SK-N-SH (cell line): Measurements from ENCODE around the gene SCYGR7. TPM values are rescaled to one million over a fixed set of nuclear protein-coding genes. Genes with fewer than 3 reads are reported as not detected.

Experiments
- CTCF ChIA-PET: fragments of 300-600, 350-600 bp; formaldehyde crosslinking; extraction: SDS; loops from one replicate; lab custom pipeline; 2021; lab: Yijun Ruan, JAX
- POLR2A ChIA-PET: fragments of 350-600 bp; sonication (Branson Sonifier 250); formaldehyde crosslinking; extraction: SDS; loops from one replicate; lab custom pipeline; 2020; ENCODE audit warnings: antibody characterized with exemption, inconsistent platforms; lab: Yijun Ruan, JAX
- DNase-seq: peaks from one replicate; pipeline ENCODE4 v3.0.0; 2012
- H2AFZ ChIP-seq: fragments of 200-600 bp; sonication (generic); 2 replicates; pipeline ENCODE4 v1.8.1; 2016; ENCODE audit warnings: antibody characterized with exemption, mild to moderate bottlenecking, low read depth
- H3F3A ChIP-seq: fragments of 200-600 bp; sonication (generic); replicated peaks from 2 replicates; pipeline ENCODE3; 2016; ENCODE audit warnings: antibody characterized with exemption, mild to moderate bottlenecking; ENCODE audit not compliant: insufficient read depth
- H3K27ac ChIP-seq, 2 experiments: fragments of 200-500 bp in 1 of 2; fragments of 200-600 bp in 1 of 2; sonication (Bioruptor generic) in 1 of 2; sonication (generic), shearing (Covaris generic) in 1 of 2; 2 replicates each; pipeline versions ENCODE4 v1.5.1 to v1.6.1; 2014 to 2016; ENCODE audit warnings: low read depth in 2 of 2, inconsistent platforms in 1 of 2, low read length in 1 of 2, mild to moderate bottlenecking in 1 of 2, mixed read lengths in 1 of 2
- H3K27me3 ChIP-seq: fragments of 200-600 bp; sonication (generic), shearing (Covaris generic); 2 replicates; pipeline ENCODE4 v1.6.1; 2016; ENCODE audit warnings: mixed run types; ENCODE audit not compliant: insufficient read depth
- H3K36me3 ChIP-seq, 2 experiments: fragments of 200-500 bp in 1 of 2; fragments of 200-600 bp in 1 of 2; sonication (Bioruptor generic) in 1 of 2; sonication (generic) in 1 of 2; replicated peaks in 1 of 2; 2 replicates each; pipeline versions ENCODE3 to v1.5.1; 2014 to 2016; ENCODE audit warnings: low read length in 1 of 2, mild to moderate bottlenecking in 1 of 2; ENCODE audit not compliant: insufficient read depth in 2 of 2, control insufficient read depth in 1 of 2
- H3K4me1 ChIP-seq, 2 experiments: fragments of 200-500 bp in 1 of 2; fragments of 200-600 bp in 1 of 2; sonication (Bioruptor generic) in 1 of 2; sonication (generic), shearing (Covaris generic) in 1 of 2; 2 replicates each; pipeline versions ENCODE4 v1.5.1 to v1.6.1; 2014 to 2016; ENCODE audit warnings: low read depth in 1 of 2, low read length in 1 of 2, mixed run types in 1 of 2; ENCODE audit not compliant: insufficient read depth in 2 of 2, control insufficient read depth in 1 of 2
- H3K4me2 ChIP-seq: fragments of 200-600 bp; sonication (generic), shearing (Covaris generic); 2 replicates; pipeline ENCODE4 v1.6.1; 2017; ENCODE audit warnings: mixed run types
- H3K4me3 ChIP-seq, 2 experiments: fragments of 200-500 bp in 1 of 2; fragments of 200-600 bp in 1 of 2; sonication (Bioruptor generic) in 1 of 2; sonication (generic), shearing (Covaris generic) in 1 of 2; 2 replicates each; pipeline versions ENCODE4 v1.5.1 to v1.8.1; 2014 to 2016; ENCODE audit warnings: low read depth in 2 of 2, inconsistent platforms in 1 of 2, low read length in 1 of 2, mild to moderate bottlenecking in 1 of 2, mixed read lengths in 1 of 2, moderate library complexity in 1 of 2
- H3K79me2 ChIP-seq: fragments of 200-600 bp; sonication (generic); 2 replicates; pipeline ENCODE4 v1.8.1; 2017; ENCODE audit warnings: mild to moderate bottlenecking; ENCODE audit not compliant: insufficient read depth
- H3K9ac ChIP-seq: fragments of 200-600 bp; sonication (generic); 2 replicates; pipeline ENCODE4 v1.6.1; 2017; ENCODE audit warnings: mixed run types
- H3K9me2 ChIP-seq: fragments of 200-600 bp; sonication (generic); 2 replicates; pipeline ENCODE4 v1.6.1; 2017; ENCODE audit warnings: mixed run types
- H3K9me3 ChIP-seq: fragments of 200-600 bp; sonication (generic); 2 replicates; pipeline ENCODE4 v1.6.1; 2017; ENCODE audit warnings: mixed run types, mild to moderate bottlenecking, moderate library complexity
- H4K20me1 ChIP-seq: fragments of 200-600 bp; sonication (generic); 2 replicates; pipeline ENCODE4 v1.6.1; 2017; ENCODE audit warnings: mild to moderate bottlenecking, mixed run types; ENCODE audit not compliant: insufficient read depth
- EP300 ChIP-seq, 2 experiments: IDR thresholded peaks; 2 replicates each; pipeline versions ENCODE4 v1.4.0 to v1.6.1; 2012; ENCODE audit warnings: borderline replicate concordance in 1 of 2, low read depth in 1 of 2, low read length in 1 of 2
- GABPA ChIP-seq: IDR thresholded peaks from 2 replicates; pipeline ENCODE4 v1.4.0; 2012; ENCODE audit warnings: low read depth, mild to moderate bottlenecking
- NFIC ChIP-seq: IDR thresholded peaks from 2 replicates; pipeline ENCODE4 v1.4.0; 2012; ENCODE audit warnings: borderline replicate concordance
- POLR2AphosphoS5 ChIP-seq: IDR thresholded peaks from 2 replicates; pipeline ENCODE4 v1.6.1; 2012; ENCODE audit warnings: low read depth, low read length
- RXRA ChIP-seq: IDR thresholded peaks from 2 replicates; pipeline ENCODE4 v1.4.0; 2012; ENCODE audit warnings: low read depth, mild to moderate bottlenecking, borderline replicate concordance
- SMC3 ChIP-seq: IDR thresholded peaks from 2 replicates; pipeline ENCODE4 v1.6.1; 2012; ENCODE audit warnings: low read depth, low read length, improper control_type of control experiment
- TEAD4 ChIP-seq: IDR thresholded peaks from 2 replicates; pipeline ENCODE4 v1.4.0; 2012; ENCODE audit warnings: mild to moderate bottlenecking, borderline replicate concordance; ENCODE audit not compliant: insufficient read depth
- WGBS: methylation state at CpG from one replicate; pipeline ENCODE4 v1.1.6; 2017; ENCODE audit warnings: low lambda C conversion rate; 5-methylcytosine and 5-hydroxymethylcytosine counted together
- polyA plus RNA-seq, 3 experiments: library from polyadenylated mRNA; depleted of rRNA; stranded (reverse); fragments of >200 nt; gene quantifications; 2 replicates each; pipeline ENCODE4 v1.2.3, GENCODE V29; 2012
- TF ChIP-seq, protein P1 (sequence below): fragments of 150-350 bp; IDR thresholded peaks from 2 replicates; pipeline ENCODE4 v1.6.1; 2016; ENCODE audit warnings: mild to moderate bottlenecking, low read depth, low read length
- TF ChIP-seq, protein P2 (sequence below): fragments of 200-600 bp; sonication (generic); IDR thresholded peaks from 2 replicates; pipeline ENCODE4 v1.6.1; 2017; ENCODE audit warnings: antibody characterized with exemption, mild to moderate bottlenecking, moderate library complexity
- TF ChIP-seq, protein P3 (sequence below): fragments of 150-350 bp; IDR thresholded peaks from 2 replicates; pipeline ENCODE4 v1.6.1; 2017; ENCODE audit warnings: antibody characterized with exemption, low read length, low read depth, borderline replicate concordance

SCYGR7 gene
- polyA plus RNA-seq, 1 of the 3 experiments (the other 2 are of a cell fraction): not detected

- Histone ChIP-seq H3K9ac (no peak overlapping the region), H3K9me3 (no peaks in the 10 kb centered on the region), H3K4me2 (no peak overlapping the region), H3K27me3 (no peaks in the 10 kb centered on the region), H3K4me3 (no peak overlapping the region), H3K9me2 (no peaks in the 10 kb centered on the region), H3K4me1 (no peaks in the 10 kb centered on the region), H3F3A (peaks cover 4% of the 10 kb centered on the region), H3K27ac (no peak overlapping the region), H4K20me1 (no peaks in the 10 kb centered on the region), H3K79me2 (no peaks in the 10 kb centered on the region), H2AFZ (no peak overlapping the region), H3K36me3 (no peaks in the 10 kb centered on the region)
- 17% methylated on average over 2 of the region's 2 CpGs for WGBS
- CTCF ChIA-PET: interaction anchor here (1.8 kb wide), 1 partner anchor 16 kb away, joined by 3 read pairs; no protein-coding TSS in a partner anchor
- DNase-seq: no peak
- TF ChIP-seq, protein P1, sequence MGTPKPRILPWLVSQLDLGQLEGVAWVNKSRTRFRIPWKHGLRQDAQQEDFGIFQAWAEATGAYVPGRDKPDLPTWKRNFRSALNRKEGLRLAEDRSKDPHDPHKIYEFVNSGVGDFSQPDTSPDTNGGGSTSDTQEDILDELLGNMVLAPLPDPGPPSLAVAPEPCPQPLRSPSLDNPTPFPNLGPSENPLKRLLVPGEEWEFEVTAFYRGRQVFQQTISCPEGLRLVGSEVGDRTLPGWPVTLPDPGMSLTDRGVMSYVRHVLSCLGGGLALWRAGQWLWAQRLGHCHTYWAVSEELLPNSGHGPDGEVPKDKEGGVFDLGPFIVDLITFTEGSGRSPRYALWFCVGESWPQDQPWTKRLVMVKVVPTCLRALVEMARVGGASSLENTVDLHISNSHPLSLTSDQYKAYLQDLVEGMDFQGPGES: no peak
- TF ChIP-seq NFIC (no peak), RXRA (no peak), EP300 (IDR thresholded peaks at IDR 0.05; ENCODE audit: borderline replicate concordance in 1 of 2, low read depth in 1 of 2, low read length in 1 of 2) (no peak), POLR2AphosphoS5 (no peak), GABPA (no peak)
- TF ChIP-seq, protein P2, sequence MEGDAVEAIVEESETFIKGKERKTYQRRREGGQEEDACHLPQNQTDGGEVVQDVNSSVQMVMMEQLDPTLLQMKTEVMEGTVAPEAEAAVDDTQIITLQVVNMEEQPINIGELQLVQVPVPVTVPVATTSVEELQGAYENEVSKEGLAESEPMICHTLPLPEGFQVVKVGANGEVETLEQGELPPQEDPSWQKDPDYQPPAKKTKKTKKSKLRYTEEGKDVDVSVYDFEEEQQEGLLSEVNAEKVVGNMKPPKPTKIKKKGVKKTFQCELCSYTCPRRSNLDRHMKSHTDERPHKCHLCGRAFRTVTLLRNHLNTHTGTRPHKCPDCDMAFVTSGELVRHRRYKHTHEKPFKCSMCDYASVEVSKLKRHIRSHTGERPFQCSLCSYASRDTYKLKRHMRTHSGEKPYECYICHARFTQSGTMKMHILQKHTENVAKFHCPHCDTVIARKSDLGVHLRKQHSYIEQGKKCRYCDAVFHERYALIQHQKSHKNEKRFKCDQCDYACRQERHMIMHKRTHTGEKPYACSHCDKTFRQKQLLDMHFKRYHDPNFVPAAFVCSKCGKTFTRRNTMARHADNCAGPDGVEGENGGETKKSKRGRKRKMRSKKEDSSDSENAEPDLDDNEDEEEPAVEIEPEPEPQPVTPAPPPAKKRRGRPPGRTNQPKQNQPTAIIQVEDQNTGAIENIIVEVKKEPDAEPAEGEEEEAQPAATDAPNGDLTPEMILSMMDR: no peak
- TF ChIP-seq, protein P3, sequence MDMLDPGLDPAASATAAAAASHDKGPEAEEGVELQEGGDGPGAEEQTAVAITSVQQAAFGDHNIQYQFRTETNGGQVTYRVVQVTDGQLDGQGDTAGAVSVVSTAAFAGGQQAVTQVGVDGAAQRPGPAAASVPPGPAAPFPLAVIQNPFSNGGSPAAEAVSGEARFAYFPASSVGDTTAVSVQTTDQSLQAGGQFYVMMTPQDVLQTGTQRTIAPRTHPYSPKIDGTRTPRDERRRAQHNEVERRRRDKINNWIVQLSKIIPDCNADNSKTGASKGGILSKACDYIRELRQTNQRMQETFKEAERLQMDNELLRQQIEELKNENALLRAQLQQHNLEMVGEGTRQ: no peak
- POLR2A ChIA-PET: no interaction called here
Measured at GRCh38 chr2:227772932-227773331, 44.8 kb downstream of the SCYGR7 start.

DNA sequence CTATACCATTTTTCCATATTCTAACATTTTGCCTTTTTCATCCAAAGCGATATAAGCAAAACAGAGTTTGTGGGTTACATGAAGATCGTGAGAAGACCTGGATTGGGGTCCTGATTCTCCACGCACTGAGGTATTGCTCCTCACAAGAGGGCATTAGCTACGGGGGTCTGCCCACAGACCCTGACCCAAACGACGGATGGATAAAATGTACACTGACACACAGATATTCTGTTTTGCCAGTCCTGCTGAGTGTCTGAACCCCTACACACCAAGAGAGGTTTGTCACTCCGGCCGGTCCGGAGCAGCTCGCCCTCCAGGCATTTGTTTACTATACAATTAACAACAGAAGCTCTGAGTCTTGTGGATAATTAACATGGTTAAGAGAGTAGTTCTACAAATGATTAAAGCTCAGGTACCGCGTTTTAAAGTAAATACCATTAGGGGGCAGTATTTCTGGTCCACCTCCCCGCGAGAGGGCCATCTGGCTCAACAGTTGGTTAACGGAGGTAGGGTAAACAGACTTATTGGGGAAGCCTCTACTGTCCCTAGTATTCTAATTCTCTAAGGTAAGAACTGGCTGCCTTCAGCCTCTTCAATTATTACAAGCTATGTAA lies 46.0 kb downstream of the SCYGR7 start:
- H3K4me3 ChIP-seq: no peak overlapping the region
- 47% methylated on average over 15 of the region's 15 CpGs for WGBS
- H3F3A ChIP-seq: no peaks in the 10 kb centered on the region
- no peaks in the 10 kb centered on the region for H3K9me2 ChIP-seq
- H3K36me3 ChIP-seq: no peaks in the 10 kb centered on the region
- H3K27ac ChIP-seq: no peak overlapping the region
- H3K4me1 ChIP-seq: no peaks in the 10 kb centered on the region
- H3K9ac ChIP-seq: no peak overlapping the region
- H4K20me1 ChIP-seq: no peaks in the 10 kb centered on the region
- TF ChIP-seq TEAD4: no peak
- TF ChIP-seq, protein P2: peak; percentile 45
- peak; percentile 18; the same call in 1 of the 2 replicates for TF ChIP-seq SMC3
- no peak overlapping the region for H3K4me2 ChIP-seq
- no peaks in the 10 kb centered on the region for H3K9me3 ChIP-seq
- no peak overlapping the region for H2AFZ ChIP-seq
- POLR2A ChIA-PET: no interaction called here
- no peaks in the 10 kb centered on the region for H3K79me2 ChIP-seq
- CTCF ChIA-PET: interaction anchor here (1.1 to 1.8 kb wide), 2 partner anchors 17 to 116 kb away, joined by 3 read pairs; no protein-coding TSS in a partner anchor
- no peaks in the 10 kb centered on the region for H3K27me3 ChIP-seq
- peak; percentile 14 for DNase-seq
